Fibroblast of peridontal ligament (primary cell): Measurements from ENCODE around the gene IVL.

Experiments used
- DNase-seq: peaks from one replicate; pipeline ENCODE4 v3.0.0-alpha.2; 2010; ENCODE audit errors: extremely low read depth

Gene IVL, protein sequence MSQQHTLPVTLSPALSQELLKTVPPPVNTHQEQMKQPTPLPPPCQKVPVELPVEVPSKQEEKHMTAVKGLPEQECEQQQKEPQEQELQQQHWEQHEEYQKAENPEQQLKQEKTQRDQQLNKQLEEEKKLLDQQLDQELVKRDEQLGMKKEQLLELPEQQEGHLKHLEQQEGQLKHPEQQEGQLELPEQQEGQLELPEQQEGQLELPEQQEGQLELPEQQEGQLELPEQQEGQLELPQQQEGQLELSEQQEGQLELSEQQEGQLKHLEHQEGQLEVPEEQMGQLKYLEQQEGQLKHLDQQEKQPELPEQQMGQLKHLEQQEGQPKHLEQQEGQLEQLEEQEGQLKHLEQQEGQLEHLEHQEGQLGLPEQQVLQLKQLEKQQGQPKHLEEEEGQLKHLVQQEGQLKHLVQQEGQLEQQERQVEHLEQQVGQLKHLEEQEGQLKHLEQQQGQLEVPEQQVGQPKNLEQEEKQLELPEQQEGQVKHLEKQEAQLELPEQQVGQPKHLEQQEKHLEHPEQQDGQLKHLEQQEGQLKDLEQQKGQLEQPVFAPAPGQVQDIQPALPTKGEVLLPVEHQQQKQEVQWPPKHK

GRCh38 chr1:152907686-152908601, at the start of gene IVL:
IVL (plus strand) TSS chr1:152908546; CDS start chr1:152909798, 1,252 bp downstream.
- no peak for DNase-seq

- DNase-seq = no peak
Measured at GRCh38 chr1:152859696-152860095, 48.6 kb upstream of the IVL start, which contains the start of gene LCE7A. LCE7A (plus strand) TSS chr1:152859996; CDS start chr1:152860698, 702 bp downstream.

DNA sequence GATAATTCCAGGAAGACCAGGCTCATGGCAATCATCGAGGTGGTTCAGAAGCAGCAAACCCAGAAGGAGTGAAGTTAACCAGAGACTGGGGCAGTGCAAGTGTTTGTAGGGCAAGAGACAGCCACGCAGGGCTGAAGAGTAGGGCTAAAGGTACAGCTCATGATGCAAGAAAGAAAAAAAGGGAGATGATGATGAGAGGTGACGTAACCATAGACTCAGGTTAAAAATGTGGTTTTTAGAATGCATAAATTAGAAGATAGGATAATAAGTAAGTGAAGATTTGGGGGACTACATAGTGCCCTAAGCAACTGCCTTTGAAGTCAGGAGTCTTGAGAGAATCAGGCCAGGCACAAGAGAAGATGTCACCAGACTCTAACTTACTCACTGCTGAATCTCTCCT, 48.2 kb upstream of the IVL start:
- DNase-seq = no peak

DNA sequence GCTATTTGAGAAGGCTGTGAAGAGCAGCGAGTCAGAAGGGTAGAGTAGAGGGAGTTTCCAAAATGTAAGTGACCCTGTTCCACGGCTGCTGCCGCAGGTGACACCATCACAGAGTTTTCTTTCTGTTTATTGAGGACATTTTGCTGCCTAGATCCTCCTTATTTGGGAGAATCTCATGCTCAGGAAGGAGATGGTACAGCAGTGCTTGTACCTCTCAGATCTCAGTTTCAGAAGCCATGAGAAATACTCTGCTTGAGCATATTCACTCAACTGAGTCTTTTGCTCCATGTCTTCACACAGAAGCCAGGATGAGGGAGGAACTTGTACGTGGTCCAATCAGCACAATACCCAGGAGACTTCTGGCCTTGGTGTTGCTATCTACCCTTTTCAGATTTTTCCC, 47.0 kb upstream of the IVL start:
- DNase-seq = no peak

- DNase-seq = no peak
Measured at GRCh38 chr1:152864443-152864842, 43.9 kb upstream of the IVL start.

DNA sequence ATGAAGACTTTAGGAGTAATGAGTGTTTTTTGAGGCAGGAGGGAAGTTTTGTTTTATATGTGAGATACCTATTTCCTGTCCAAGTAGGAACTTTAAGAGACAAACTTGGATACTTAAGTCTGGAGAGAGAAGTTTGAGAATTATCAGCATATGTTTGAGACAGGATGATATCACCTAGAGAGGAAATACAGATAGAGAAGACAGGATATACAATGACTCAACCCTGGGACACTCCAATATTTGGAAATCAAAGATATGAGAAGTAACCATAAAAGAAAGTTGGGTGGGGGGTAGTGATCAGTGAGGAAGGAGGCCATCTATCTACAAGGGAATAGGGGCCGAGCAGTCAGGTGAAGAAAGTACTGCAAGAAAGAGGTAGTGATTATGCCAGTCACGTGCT, 42.0 kb upstream of the IVL start:
- no peak for DNase-seq

DNA sequence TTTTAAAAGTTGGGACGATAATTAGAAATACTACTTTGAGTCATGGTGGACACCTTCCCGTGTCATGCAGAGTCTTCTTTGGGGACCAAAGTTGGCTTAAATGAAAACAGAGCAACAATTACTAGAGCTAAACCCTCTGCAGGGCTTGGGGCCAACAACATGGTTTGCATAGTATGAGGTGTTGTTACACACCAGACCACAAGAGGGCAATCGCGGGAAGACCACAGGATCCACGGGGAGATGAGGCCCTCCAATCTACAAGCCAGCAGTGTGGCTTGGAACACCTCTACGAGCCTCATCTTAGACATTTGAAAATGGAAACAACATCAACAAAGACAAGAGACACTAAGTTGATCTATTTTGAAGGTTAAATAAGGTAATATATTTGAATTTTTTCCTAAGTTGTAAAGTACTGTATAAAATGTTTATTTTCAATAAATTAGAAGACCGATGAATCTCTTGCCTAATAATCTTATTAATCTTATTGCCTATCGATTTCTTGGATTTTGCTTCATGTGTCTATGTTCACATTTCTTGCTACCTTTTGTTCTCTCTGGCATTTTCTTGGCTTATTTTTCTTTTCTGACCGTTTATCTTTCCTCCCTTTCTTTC, 38.4 kb upstream of the IVL start:
- peak; percentile 82 for DNase-seq

DNA sequence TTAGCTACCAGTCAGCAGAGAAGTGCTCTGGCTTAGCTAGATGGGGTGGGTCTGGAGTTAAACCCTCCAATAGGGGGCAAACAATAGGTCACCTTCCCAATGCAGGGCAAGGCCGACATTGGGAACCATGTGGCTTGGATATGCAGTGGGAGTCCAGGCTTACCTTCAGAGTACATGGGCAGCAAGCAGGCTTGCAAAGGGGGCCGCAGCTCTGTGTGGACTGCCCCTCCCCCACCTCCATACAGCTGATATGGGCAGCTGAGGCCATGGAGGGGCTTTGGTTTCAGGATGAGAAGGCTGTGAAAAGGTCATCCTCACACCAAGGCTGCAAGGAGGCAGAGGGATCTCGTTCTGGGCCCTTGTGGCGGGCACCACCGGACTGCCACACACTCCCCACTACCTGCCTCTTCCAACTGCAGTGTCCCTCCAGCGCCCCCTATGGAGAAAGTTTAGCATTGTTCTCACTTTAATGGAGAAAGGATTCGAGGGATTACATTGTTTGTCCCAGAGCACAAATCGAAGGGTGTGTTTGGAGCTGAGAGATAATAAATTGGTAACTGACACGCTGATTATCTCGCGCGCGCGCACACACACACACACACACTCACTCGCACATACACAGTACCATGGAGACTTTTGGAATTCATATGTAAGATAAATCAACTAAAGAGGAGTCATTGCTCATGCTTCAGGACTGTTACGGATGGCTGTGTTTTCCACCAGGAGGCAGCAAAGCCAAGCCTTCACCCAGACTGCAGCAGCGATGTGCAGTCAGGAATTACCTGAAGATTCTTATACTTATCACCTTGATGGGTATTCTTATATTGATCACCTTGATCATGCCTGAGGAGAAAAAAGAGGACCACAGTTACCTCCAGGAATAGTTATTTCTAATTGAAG, 37.3 kb upstream of the IVL start:
- DNase-seq = peak; percentile 67

DNA sequence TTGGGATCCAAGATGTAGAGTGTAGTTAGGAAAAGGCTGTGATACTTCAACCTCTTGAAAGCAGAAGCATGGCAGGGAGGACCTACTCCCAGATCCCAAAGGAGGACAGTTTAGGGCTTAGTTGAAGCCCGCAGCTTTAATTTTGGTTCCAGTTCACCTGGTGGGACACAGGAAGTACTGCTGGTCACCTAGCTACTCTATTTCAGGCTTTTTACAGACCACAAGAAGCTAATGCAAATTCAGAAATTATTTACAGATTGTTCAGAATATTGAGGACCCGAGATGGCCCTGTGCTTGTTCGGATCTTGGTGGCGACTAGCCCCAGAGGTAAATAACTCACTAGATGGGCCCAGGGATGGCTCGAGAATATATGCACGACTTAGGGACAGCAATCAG, 36.6 kb upstream of the IVL start:
- no peak for DNase-seq

DNA sequence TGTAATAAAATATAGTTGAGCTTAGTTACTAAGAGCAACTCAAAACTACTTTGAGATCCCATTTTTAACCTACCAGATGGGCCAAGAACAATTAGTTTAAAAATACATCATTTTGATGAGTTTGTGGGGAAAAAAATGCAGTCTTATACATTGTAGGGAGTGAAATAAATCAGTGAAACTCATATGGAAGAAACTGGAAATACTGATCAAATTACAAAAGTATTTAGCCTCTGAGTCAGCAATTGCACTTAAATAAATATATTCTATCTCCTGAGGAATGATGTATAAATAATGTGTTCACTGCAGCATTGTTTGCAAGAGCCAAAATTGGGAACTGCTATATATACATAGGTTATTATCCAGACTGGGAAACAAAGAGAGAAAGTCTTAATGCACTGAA, 34.9 kb upstream of the IVL start:
- peak; percentile 78 for DNase-seq

DNA sequence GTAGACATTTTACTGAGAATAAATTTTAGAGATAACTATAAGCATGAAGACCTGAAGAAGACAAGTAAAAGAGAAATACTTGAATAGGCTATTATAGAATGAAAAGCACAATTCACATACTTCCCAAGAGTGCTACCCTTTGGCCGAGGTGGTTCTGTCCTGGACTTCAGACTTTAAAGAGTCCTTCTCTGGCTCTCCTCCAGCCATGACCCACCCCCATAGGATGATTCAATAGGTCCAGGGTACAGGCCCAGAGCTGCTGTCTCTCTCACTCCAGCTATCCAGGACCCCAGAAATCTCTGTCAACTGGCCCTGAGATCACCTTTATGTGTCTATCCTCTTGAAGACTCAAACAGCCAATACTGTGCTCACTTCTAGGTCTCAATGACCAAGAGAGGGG, 31.5 kb upstream of the IVL start:
- no peak for DNase-seq

GRCh38 chr1:152878042-152878441, 30.3 kb upstream of the IVL start, which contains the start of gene SMCP:
SMCP (plus strand) TSS chr1:152878322; CDS start chr1:152884423, 6,101 bp downstream.
- no peak for DNase-seq

GRCh38 chr1:152879559-152880198, 28.7 kb upstream of the IVL start:
- DNase-seq = no peak

DNA sequence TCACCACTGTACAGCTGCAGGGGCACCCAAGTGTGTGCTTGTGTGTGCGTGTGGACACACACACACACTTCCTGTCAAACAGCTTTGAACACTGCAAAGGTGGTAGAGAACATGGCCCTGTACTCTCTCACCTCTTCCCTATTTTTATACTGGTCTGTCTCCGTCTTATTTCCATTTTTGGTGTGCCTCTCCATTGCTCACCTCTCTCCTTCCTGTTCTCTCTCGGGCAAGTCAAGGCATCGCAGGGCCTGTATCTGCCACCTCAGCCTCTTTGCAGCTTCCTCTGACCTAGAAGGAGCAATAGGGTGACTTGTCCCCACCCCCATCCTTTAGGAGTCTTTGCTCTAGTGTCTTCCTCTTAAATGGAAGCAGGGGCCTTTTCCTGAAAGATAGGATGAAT, 28.0 kb upstream of the IVL start:
- DNase-seq = no peak

GRCh38 chr1:152880907-152881306, 27.4 kb upstream of the IVL start:
- no peak for DNase-seq

DNA sequence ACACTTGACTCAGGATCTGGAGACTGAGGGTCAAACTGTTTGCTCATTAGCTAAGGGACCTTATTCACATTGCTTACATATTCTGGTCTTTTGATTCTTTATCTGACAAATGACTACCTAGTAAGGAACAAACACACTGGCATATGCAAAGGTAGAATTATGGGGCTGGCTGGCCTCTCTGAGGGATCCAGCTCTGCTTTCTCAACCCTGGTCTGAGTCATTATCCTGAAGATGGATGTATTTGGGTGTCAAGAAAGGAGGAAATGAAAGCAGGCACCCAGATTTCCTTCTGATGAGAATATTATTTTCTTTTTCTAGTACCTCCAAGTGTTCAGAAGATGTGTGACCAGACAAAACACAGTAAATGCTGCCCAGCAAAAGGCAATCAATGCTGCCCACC, 24.3 kb upstream of the IVL start:
- no peak for DNase-seq

DNA sequence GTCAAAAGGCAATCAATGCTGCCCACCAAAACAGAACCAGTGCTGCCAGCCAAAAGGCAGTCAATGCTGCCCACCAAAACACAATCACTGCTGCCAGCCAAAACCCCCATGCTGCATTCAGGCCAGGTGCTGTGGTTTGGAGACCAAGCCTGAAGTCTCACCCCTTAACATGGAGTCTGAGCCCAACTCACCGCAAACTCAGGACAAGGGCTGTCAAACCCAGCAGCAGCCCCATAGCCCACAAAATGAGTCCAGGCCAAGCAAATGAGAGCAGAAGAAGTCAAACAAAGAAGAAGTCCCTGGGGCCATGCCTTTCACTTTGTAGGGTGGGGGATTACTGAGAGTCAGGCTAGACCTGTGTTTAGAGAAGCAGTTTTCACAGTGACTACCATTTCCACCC, 23.8 kb upstream of the IVL start:
- no peak for DNase-seq

DNA sequence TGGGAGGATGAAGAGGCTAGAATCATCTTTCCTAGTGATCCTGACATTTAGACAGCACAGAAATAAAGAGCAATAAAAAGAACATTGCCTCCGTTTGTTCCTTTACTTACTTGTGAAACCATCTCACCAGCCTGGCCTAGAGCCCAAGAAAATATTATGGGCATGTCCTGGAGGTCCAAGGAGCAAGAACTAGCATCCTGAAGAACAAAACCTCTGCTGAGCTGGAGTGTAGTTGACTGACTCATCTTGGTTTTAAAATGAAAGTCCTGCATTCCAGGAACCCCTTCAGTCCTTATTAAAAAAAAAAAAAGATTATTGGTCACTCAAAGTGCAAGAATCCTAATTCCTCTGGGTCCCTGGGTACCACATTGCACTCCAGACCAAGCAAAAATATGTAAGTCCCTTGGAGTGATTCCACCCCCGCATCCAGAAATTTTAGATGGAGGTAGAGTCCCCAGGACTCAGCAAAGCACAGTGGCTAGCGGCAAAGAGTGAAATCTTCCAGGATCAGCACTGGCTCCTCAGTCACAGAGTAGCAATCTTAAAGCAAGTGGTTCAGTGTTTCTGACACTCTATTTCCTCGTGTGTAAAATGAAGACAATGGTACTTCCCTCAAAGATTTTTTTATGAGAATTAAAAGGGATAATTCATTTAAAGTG, 23.3 kb upstream of the IVL start:
- DNase-seq = peak; percentile 92

- peak; percentile 98 for DNase-seq
Measured at GRCh38 chr1:152886085-152886484, 22.3 kb upstream of the IVL start.
